ENCODE data around the gene HELZ. TPM values are rescaled to one million over a fixed set of nuclear protein-coding genes. Genes with fewer than 3 reads are reported as not detected.

The HELZ gene
- total and polyA plus RNA-seq, 2 donors (not counting 3 experiments of a cell fraction or from before 2014, with no cell fraction given), result 8.0 to 47.3 TPM

- H3K9ac ChIP-seq (replicated peaks; ENCODE audit: extremely low read depth, insufficient read depth, low read length), result no peak overlapping the region
- BruUV-seq (replicated peaks), result no TSS peak
- H3K4me2 ChIP-seq (ENCODE audit: insufficient read depth, low read length), result no peak overlapping the region
- H3K27ac ChIP-seq (ENCODE audit: insufficient read depth, low read depth, low read length), result no peak overlapping the region
- DNase-seq (ENCODE audit: low read depth, low spot score) (no peak), FAIRE-seq (no peak)
- intact Hi-C loops (cut with micrococcal nuclease), result no loop called here
- no peaks in the 10 kb centered on the region for H3K36me3 ChIP-seq (ENCODE audit: control insufficient read depth in 2 of 2, extremely low read depth in 1 of 2, insufficient read depth in 2 of 2, low read length in 2 of 2)
- H4K20me1 ChIP-seq (replicated peaks; ENCODE audit: control insufficient read depth, extremely low read depth, insufficient read depth, low read length), result no peaks in the 10 kb centered on the region
- no peaks in the 10 kb centered on the region for H3K4me1 ChIP-seq (ENCODE audit: control insufficient read depth, extremely low read depth, insufficient read depth, low read length)
- H3K27me3 ChIP-seq (ENCODE audit: control insufficient read depth in 2 of 2, insufficient read depth in 2 of 2, low read length in 2 of 2), result no peaks in the 10 kb centered on the region
- no peaks in the 10 kb centered on the region for H3K9me1 ChIP-seq (replicated peaks; ENCODE audit: control insufficient read depth, extremely low read depth, insufficient read depth, low read length)
- no peak overlapping the region for H2AFZ ChIP-seq (ENCODE audit: low read depth, low read length)
- no peaks in the 10 kb centered on the region for H3K79me2 ChIP-seq (ENCODE audit: control insufficient read depth, insufficient read depth, low read length)
- ChIA-PET POLR2A (no interaction called here), CTCF (no interaction called here)
- no peaks in the 10 kb centered on the region for H3K9me3 ChIP-seq (replicated peaks; ENCODE audit: control insufficient read depth, insufficient read depth, low read length)
- dilution Hi-C loops (cut with MboI; ENCODE audit: extremely low pct_ligation_motif_present, low sequenced_read_pairs), result no loop called here
- H3K4me3 ChIP-seq (replicated peaks in 1 of 3; ENCODE audit: insufficient read depth in 1 of 3, low read depth in 1 of 3, low read length in 3 of 3), result no peak overlapping the region
- TF ChIP-seq POLR2A (IDR thresholded peaks at IDR 0.05; ENCODE audit: low read depth, low read length) (no peak), GATA2 (IDR thresholded peaks at IDR 0.05; ENCODE audit: insufficient read depth, insufficient read length, low read depth, low read length) (no peak), MYC (IDR thresholded peaks at IDR 0.05; ENCODE audit: low read depth, low read length) (no peak), EZH2 (IDR thresholded peaks at IDR 0.05; ENCODE audit: borderline replicate concordance, low read depth, low read length, severe bottlenecking) (no peak), JUN (IDR thresholded peaks at IDR 0.05; ENCODE audit: borderline replicate concordance, insufficient read depth, insufficient read length, low read depth) (no peak), CTCF (IDR thresholded peaks at IDR 0.05; ENCODE audit: extremely low read depth in 1 of 2, insufficient read depth in 1 of 2, low read depth in 1 of 2, low read length in 2 of 2) (no peak), MAX (IDR thresholded peaks at IDR 0.05; ENCODE audit: insufficient read depth, insufficient read length) (no peak), FOS (IDR thresholded peaks at IDR 0.05; ENCODE audit: borderline replicate concordance, insufficient read depth, low read length) (no peak), POLR2AphosphoS5 (IDR thresholded peaks at IDR 0.05; ENCODE audit: insufficient read depth, low read depth, low read length) (no peak)
These were observed 25.4 kb upstream of the HELZ start for GRCh38 chr17:67270416-67270815.
